NCI-H1436 (cell line): ENCODE results near the gene GPR4.
"Not testable (repeated sequence)": the region's sequence is repeated elsewhere in the genome, so short reads cannot be mapped to it uniquely, and the experiment has no call there.

ENCODE experiments used
- DNase-seq: peaks from one replicate; lab custom pipeline; 2025; lab: John Stamatoyannopoulos, UW

Gene GPR4

DNA sequence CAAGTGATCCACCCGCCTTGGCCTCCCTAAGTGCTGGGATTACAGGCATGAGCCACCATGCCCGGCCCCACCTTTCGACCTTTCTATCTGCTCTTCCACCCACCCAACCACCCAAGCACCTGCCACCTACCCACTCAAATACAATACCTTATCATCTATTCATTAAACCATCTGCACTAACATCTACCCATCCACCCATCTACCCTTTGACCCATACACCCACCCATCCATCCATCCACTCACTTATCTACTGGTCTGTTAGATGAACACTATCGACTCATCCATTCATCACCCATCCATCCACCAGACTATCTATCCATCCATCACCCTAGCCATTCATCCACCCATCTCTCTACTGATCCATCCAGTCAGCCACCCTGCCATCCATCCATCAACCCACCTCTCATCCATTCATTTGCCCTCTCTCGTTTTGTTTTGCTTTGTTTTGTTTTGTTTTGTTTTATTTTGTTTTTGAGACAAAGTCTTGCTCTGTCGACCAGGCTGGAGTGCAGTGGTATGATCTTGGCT is 20.0 kb upstream of the GPR4 start:
- DNase-seq = no peak

DNA sequence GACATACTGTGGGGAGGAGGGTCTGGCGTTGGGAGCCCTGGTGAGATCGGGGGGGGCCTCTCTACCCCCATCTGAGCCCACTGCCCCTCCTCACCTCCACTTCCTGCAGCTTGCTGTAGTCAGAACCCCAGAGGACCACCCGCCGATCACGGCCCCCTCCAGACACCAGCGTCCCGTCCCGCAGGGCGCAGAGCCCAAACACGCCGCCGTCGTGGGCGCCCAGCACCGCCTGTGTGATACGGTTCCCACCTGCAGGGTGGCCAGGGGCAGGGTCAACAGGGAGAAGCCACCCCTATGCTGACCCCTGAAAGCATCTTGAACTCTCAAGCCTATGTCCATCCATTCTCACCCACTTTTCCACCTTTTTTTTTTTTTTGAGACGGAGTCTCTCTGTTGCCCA is 19.4 kb upstream of the GPR4 start:
- no peak for DNase-seq

DNA sequence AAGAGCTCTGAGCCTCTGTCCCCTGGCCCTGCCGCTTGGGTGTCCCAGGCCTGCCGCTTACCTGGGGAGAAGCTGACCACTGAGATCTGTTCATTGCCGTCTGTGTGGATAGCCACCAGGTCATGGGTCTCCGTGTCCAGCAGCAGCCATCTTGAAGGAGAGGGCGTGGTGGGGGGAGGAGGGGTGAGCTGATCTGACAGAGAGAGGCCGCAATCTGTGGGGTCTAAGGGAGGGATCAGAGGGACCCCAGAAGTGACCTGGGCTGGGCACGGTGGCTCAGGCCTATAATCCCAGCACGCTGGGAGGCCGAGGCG is 14.6 kb upstream of the GPR4 start:
- no peak for DNase-seq

DNA sequence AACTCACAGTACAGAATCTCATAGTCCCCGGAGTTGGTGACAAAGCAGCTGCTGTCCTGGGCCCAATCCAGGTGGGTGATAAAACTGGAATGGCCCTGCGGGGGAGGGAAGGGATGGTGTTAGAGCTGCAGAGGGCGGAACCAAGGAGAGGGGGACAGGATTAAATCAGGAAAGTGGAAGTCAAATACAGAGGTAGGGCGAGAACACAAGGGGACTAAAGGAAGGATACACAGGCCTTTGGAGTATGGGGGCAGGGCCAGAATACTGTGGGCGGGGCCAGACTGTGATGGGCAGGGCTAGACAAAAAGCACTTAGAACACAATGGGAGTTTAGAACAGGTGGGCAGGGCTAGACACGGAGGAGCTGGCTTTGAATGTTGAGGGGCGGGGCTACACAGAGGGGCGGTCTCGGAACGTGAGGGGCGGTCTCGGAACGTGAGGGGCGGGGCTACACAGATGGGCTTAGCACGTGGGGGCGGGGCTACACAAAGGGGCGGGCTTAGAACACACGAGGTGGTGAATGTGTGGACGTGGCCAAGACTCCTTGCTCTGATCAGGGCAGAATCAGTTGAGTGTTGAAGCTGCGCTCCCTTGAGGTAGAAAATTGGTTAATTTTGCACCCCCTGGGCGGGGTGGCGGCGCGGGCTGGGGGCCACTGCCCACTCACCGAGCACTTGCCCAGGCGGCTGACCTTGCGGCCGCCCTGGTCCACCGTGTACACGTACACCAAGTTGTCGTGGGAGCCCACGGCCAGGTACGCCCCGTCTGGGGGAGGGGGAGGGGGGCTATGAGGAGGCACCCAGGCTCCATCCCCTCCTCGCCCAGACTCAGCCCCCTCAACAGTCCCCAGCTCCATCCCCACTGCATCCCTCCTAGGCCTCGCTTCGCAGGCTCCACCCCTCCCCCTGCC is 14.0 kb upstream of the GPR4 start:
- peak; percentile 86 for DNase-seq

DNA sequence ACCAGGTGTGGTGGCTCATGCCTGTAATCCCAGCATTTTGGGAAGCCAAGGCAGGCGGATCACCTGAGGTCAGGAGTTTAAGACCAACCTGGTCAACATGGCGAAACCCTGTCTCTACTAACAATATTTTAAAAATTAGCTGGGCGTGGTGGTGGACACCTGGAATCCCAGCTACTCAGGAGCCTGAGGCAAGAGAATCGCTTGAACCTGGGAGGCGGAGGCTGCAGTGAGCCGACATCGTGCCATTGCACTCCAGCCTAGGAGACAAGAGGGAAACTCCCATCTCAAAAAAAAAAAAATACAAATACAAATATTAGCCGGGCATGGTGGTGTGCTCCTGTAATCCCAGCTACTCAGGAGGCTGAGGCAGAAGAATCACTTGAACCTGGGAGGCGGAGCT is 13.0 kb upstream of the GPR4 start:
- not testable (repeated sequence) for DNase-seq

DNA sequence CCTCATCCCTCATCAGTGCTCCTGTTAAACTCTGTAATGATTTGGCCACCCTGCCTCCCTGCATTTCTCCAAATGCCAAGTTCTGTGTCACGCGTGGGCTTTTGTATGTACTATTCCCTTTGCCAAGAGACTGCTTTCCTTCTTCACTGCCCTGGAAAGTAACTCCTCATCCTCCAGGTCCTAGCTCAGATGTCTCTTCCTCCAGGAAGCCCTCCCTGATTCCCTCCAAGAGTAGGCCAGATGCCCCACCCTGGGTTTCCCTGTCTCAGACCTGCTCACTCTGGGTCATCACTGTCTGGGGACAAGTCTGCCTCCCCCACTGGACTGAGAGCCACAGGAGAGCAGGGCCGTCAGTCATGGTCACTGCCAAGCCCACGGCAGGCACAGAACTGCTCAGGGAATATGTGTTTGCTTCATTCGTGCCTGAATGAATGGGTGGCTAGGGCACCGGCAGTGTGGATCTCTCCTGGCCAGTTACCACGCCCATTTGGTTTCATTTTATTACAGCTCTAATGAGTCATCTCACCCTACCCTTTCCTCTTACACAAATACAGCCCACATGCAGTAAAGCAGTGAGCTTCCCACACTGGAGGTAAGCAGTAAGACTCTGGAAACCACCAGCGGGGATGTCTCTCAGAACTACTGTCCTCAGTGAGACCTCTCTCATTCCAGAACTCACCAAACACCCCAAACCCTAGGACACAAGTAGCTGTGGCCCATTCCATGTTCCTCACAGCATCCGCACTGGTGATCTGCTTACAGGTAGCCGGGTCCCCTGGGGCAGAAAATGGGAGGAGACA is 12.1 kb upstream of the GPR4 start:
- DNase-seq = no peak

DNA sequence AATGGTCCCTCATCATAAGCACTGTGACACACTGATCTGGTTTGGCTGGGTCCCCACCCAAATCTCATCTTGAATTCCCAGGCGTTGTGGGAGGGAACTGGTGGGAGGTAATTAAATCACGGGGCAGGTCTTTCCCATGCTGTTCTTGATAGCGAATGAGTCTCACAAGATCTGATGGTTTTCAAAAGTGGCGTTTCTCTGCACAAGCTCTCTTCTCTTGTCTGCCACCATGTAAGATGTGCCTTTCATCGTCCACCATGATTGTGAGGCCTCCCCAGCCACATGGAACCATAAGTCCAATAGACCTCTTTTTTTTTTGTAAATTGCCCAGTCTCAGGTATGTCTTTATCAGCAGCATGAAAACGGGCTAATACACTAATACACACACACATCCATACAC is 6.9 kb upstream of the GPR4 start:
- DNase-seq = no peak

DNA sequence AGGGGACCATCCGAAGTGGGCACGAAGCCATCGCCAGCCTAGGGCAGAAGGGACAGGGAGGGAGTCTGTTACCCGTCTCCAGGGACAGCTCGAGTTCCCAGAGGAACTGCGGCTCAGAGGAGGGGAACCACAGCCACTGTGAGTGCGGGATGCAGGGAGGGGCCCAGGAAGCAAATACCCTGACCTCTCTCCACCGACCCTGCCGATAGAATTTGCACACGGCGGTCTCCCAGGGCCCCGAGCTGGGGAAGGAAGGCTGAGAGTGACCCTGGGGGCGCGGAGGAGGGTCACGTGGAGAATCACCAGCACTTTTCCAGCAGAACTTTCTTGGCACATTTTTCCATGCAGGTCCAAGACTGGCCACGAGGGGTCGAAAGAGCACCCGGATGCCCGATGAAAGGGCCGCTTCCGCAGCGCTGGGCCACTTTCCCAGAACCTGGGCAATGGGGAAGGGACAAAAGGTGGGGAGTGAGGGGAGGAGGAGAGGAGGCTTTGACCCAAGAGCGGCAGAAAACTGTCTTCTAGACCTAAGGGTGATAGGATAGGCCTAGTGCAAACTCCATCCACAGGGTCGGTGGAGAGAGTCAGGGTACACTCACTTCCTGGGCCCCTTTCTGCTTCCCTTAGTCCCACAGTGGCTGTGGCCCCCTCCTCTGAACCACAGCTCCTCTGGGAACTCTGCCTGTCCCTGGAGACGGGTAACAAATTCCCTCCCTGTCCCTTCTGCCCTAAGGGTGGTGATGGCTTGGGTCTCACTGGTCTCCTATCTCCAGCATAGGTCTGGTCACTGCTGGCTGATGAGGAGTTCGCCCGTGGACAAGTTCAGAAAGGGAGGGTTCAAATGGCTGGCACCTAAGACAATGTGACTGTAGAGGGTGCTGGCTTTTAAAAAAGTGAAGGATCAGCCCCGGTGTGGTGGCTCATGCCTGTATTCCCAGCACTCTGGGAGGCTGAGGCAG is 5.3 kb upstream of the GPR4 start:
- peak; percentile 50 for DNase-seq

DNA sequence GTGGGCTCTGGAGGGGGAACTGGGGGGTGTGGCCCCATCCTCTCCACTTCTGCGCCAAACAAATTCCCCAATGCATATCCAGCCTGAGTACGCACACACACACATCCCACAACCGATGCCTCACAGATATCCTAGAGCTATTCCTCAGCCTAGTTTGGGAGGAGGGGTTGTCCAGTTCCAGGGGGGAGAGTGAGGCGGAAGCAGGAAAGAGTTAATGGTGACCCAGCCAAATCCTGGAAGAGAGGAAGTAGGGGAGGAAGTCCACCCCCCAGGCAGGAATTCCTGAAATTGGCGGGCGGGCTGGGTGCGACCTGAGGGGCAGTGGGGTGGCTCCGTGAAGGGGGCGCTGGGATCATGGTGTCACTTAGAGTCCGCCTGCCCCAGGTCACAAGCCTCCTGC is 897 bp downstream of the GPR4 start:
- DNase-seq = no peak

DNA sequence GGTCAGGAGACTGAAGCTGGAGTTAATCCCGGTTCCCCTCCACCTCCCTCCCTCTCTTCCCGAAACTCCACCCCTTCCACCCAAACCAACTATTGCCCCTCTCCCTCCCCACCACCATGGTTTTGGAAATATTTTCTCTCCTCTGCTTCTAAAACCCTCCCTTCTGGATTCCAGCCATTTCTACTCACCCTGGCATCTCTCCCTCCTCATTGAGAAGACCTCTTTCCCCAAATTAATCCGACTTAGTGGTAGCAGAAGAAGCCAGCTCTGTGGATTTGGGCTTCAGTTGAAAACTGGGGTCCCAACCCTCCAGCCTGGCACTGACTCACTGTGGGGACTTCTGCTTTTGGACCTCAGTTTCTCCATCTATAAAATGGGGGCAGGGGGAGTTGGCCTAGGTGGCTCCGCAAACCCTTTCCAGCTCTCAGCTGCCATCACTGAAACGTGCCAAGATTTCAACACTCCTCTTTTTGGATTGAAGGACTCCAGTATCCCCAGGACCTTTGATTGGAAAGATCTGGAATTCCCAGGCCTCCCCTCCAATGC is 1.6 kb downstream of the GPR4 start:
- no peak for DNase-seq

DNA sequence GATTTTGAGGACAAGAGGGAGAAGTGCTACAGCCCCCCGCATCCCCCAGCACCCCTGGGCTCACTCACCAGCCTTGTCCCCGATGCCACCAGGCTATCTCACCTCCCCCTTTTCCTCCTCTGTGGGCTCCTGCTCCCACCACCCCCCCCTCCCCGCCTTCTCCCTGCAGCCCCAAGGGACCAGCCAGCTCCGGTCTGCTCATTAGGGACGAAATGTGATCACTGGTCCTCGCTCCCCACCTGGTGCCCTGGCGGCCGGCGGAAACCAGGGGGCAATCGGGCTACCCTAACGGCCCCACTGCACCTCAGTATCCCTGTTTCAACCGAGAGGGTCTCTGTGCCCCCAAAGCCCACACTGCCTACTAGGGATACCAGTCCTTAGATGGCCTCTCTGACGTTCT is 2.7 kb downstream of the GPR4 start:
- no peak for DNase-seq

DNA sequence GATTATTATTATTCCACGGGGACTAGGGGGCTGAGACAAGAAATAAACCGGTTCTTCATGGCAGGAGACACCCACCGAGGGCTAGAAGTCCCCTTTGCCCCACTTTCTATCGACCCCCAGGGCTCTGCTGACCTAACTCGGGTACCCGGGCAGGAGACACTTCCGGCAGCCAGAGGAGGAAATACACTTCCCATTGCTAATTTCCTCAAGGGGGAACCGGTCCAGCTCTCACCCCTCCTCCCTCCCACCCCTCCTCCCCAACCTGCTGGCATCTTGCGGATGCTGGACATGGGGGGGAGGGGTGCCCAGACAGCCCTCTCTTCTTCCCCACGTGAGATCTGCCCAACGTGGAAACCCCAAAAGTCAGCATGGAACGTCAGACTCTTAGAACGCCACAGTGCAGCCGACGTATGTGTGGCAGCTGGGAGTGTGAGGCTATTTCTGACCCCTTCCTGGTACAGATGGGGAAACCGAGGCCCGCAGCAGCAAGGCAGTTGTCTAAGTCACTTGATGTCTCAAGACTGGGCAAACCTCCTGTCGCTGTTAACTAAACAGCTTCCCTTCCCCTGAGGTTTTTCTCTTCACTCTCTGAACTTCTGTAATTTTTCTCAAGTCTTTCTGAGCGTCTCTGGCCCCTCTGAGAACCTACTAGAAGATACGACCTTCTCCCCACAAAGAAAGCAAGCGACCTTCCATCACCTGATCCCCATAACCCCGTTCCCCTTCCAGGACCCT is 3.6 kb downstream of the GPR4 start:
- DNase-seq = no peak

DNA sequence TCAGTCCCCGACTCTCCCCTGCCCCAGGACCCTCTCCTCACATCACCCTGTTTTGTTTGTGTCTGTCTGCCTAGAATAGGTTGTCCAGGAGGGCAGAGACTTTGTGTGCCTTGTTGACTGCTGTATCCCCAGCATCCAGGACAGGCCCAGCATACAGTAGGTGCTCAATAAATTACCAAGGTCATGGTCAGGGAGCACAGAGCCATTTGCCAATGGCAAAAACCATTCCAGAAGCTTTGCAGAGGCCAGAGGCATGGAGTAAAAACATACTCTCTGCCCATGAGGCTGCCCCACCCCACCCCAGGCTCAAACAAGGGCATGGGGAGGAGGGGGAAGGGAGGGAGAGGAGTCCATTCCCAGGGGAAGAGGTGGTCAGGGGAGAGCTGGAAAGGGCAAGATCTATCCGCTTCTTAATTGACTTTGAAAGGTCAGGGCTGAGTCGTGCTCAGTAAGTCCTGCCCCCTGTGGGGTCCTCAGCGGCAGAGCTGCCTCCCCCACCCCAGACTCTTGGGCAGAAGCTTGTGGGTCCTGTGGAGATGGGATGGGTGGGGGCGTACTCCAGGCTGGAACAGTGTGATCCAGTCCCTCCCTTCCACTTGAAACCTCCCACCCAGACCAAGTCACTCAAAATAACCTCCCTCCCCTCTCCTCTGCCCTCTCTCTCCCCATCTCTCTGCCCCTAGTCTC is 4.4 kb downstream of the GPR4 start:
- DNase-seq = no peak

DNA sequence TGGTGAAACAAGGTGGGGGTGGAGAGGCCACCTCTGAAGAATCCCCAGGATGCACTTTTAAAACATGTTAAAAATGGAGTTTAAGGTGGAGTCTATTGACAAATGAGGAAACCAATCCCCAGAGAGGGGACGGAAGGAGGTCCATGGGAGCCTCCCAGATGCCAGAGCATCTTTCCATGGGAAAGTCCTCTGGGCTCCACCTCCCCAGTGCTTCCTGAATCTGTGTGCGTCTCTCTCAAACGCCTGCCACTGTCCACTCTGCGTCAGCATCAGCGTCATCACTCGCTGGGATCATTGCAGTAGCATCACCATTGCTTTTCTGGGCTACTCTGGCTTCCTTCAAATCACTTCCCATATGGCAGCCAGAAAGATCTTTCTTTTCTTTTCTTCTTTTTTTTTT is 6.2 kb downstream of the GPR4 start:
- DNase-seq = no peak

DNA sequence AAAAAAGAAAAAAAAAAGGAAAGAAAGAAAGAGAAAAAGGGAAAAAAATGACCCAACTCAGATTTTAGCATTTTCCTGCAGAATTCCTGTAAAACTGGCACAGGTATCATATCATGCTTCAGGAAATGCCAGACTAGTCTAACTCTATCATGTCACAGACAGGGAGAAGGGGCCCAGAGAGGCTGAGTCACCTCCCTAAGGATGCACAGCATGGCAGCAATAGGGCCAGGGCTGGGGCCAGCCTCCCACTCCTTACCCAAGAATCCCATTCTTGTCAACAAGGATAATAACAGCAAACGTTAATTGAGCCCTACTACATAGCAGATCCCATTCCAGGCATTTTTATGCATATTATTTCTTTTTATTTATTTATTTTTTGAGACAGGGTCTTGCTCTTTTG is 8.5 kb downstream of the GPR4 start:
- no peak for DNase-seq

DNA sequence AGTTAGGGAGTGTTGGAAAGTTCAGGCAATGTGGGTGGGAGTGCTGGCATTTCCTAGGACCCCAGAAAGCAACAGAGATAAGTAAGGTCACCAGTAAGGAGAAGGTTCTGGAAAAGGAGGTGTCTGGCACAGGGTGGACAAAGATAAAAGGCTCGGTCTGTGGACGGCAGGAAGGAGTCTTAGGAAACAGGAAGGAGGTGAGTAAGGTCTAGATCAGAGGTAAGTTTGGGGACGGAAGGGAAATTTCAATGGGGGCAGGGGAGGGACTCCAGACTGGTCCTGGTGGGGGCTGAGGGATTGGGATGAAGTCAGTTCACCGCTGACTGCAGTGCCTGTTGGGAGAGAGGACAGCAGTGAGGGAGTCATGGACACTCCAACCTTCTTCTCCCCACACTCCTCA is 9.6 kb downstream of the GPR4 start:
- no peak for DNase-seq

DNA sequence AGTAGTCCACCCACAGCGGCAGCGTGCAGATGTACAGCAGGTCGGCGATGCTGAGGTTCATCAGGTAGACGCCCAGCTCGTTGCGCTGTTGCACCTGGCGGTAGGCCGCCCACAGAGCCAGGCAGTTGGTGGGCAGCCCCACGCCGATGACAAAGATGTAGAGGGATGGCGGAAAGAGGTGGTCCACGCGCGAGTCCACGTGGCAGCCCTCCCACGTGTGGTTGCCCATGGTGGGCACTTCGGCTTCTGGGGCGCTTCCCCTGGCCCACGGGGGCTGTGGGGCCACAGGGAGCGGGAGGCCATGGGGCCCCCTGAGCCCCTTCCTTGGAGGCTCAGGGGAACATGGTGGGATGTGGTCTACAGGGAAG is 10.4 kb downstream of the GPR4 start:
- no peak for DNase-seq

DNA sequence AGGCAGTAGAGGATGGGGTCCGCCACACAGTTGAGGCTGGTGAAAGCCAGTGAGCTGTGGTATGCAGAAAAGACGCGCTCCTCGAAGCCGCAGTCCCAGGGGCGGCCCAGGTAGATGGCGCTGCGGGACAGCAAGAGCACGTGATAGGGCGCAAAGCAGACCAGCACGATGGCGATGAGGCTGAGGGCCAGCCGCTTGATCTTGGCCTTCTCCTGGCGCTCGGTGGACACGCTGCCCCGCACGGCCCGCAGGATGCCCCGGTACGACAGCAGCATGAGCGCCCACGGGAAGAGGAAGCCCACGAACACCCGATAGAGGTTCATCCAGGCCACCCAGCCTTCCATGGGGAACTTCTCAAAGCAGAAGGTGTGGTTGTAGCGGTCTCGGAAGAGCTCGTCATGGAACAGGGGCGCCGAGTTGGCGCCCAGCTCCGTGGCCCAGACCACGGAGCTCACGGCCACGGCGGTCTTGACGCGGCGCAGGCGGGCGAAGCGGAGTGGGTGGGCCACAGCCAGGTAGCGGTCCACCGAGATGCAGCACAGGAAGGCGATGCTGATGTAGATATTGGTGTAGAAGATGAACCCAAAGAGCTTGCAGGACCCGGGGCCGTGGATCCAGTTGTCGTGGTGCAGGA is 10.9 kb downstream of the GPR4 start:
- DNase-seq = no peak

DNA sequence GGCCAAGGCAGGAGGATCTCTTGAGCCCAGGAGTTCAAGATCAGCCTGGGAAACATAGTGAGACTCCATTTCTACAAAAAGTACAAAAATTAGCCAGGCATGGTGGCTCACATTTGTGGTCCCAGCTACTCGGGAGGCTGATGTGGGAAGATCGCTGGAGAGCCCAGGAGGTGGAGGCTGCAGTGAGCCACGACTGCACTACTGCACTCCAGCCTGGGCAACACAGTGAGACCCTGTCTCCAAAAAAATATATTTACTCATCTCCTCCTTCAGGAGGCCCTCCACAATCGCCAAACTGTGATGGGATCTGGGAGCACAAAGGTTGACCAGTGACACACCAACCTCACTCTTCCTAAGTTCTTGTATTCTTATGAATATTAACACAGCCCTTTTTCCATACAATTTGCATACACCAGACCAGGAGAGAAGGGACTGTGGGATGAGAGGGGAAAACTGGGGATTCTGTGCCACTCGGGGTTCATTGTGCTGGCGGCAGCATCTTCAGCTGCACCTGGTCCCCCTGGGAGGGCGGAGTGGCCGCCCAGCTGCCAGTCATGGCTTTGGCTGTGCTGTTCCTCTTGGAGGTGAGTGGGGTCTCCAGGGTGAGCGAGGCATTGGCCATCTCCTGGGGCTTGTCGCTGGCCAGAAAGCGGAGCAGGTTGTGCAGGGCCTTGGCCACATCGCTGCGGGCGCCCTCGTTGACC is 11.6 kb downstream of the GPR4 start:
- DNase-seq = no peak
